Epidermal melanocyte (primary cell): ENCODE data around the gene WSCD1.
A peak's percentile ranks its signal among the peaks of the same experiment; 100 is the strongest.

Source experiments
- DNase-seq: peaks from one replicate; pipeline ENCODE4 v3.0.0; 2011; ENCODE audit warnings: low spot score; ENCODE audit not compliant: insufficient read length

WSCD1 gene

GRCh38 chr17:6059406-6059805 is 10.8 kb upstream of the WSCD1 start:
- DNase-seq: no peak

GRCh38 chr17:6061290-6061689 is 8.9 kb upstream of the WSCD1 start:
- DNase-seq: peak; percentile 56

DNA sequence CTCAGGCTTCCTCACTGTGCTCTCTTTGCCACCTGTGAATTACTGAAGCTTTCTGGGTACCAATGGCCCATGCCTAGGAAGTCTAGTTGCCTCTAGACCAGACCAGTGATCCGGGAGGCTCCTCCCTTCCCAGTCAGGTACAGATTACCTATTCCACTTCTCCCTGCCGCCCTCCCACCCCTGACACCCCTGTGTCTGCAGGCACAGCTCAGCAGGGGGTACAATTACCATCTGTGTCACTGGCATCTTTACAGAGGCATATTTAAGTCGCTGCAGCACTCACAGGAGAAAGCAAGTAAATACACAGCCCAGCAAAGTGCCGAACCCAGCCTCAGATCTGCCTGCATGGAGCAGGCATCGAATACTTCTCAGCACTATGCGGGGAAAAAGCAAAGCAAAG is 5.3 kb upstream of the WSCD1 start:
- DNase-seq: no peak

DNA sequence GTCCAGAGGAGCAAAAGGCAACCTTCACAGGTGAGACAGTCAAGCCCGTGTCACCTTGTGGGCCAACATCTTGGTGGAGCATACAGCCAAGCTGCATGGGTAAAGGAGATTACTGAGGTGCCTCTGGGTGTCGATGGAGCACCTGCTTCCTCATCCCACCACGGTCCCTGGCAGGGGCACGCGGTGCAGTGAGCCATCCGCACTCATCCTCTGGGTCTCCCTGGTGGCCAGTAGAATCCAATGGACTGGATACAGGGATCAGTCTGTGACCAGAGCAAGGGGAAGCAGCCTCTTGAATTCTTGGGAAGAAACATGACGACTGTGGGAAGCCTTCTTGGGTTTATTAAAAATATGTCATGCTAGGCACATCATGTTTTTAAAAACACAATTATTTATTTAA is 4.8 kb upstream of the WSCD1 start:
- no peak for DNase-seq

DNA sequence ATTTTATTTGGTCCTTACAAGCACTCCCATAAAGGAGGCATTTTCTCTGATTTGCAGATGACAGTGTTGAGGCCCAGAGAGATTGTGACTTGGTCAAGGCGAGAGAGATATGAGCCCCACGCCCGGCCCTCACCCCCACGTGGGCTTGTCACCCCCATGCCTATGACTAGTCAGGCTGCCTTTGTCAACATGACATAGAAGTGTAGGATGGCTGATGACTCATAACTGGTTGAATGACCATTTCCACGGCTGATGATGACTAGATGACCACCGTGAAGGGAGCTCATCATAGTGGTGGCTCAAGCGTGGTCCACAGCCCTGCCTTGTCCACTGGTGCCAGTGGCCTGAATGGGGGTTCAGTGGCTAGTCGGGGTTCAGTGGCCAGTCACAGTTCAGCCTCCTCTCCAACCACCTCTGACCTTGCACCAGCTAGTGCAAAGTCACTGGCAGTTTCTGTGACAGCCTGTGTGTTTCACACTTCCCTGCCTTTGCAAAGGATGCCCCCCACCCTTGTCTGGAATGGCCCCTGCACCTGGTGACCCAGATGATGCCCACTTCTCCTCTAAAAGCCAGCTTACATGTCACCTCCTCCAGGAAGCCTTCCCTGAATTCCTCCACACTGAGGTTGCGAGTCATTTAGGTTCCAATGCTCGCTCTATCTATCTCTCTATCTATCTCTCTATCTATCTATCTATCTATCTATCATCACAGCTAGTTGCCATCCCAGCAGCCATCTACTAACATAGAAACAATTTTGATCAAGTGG is 3.8 kb upstream of the WSCD1 start:
- DNase-seq: no peak

DNA sequence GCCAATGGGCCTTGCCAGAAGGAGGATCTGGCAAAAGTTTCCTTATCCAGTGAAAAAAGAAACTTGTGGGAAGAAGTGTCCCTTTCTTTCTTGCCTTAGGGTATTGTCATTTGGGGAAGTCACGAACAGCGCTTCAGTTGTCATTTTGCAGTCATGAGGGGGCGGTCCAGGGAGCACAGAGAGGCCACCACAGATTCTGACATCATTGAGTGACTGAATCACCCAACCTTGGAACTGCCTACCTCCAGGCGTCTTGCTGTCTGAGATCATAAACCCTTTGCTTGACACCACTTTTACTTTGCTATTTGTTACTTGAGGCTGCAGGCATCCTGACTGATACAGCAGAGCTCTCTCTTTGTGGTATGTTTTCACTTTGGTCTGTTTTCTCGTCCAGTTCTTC is 3.1 kb upstream of the WSCD1 start:
- DNase-seq: no peak

DNA sequence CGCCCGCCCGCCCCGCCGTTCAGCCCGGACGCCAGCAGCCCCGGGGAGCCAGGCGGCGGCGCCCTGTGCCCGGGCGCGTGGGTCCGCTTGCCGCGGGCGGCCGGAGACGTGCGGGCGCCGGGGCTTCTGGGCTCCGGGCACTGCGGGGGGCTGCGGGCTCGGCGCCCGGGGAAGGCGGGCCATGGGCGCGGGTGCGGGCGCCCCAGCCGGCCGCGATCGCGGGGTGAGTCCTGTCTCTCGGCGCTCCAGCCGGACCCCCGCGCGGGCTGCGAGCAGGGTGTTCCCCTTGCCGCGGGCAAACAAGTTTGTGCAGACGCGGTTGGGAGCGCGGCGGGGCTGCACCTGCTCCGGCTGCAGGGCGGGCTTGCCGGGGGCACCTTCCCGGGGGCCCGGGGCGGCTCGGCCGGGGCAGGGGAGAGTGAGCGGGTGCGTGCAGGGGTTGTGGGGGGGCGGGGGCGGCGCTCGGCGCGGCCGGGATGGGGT is 292 bp downstream of the WSCD1 start:
- no peak for DNase-seq

DNA sequence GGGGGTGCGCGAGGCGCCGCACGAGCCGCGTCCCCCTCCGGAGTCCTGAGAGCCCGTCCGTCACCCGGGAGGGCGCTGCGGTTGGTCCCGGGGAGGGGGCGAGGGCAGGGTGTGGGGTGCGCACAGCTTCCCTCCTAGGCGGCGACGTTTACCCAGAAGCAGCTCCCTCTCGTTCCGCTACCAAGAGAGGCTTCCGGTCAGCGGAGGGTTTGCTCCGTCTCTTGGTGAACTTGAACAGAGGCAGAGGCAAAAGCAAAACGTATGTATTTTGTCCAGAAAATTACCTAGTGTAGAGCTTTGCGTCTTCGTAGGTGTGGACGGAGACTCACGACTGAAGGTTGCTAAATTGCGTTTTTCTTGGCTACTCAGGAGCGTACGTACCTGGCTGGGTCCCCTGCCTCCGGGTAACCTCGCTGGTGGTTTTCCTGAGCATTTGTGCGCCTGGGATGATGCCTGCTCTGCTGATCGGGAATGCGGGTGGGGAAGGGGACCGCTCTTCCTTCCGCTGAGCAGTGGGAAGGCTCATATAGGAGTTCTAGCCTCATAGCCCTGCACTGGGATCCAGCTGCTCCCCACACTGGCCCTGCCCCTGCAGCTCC is 833 bp downstream of the WSCD1 start:
- no peak for DNase-seq

GRCh38 chr17:6071528-6072065 is 1.4 kb downstream of the WSCD1 start:
- DNase-seq: no peak

DNA sequence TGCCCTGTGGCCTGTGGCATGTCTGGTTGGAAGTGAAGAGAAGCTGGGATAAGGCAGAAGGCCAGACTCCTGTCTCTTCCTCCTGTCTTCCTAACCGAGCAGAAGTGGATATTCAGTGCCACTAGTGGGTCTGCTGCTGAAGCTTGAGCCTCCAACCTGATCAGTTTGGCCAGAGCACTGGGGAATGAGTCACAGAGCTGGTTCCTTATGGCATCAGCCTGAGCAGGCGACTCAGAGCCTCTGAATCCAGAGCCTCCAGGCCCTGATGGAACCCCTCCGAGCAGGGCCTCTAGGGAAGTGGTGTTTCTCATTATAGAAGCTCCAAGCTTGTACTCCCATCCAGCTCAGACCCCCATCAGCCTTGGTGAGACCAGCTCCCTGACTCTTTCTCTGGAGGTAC is 2.0 kb downstream of the WSCD1 start:
- no peak for DNase-seq

DNA sequence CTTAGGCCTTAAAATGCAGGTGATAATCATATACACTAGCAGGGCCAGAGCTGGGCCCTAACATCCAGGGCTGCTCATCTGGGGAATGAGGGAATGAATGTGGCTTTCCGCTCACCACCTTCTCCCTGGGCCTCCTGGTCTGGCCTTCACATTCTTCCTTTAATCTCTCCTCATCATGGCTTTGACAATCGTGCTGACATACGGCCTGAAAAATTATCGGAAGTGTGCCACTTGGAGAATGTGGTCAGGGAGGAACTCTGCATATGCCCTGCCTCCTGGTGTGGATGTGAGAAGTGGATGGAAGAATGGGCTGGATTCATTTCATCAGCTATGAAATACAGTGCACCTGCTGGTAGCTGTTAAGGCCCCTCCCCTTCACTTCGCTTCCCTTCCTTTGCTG is 2.4 kb downstream of the WSCD1 start:
- DNase-seq: no peak

DNA sequence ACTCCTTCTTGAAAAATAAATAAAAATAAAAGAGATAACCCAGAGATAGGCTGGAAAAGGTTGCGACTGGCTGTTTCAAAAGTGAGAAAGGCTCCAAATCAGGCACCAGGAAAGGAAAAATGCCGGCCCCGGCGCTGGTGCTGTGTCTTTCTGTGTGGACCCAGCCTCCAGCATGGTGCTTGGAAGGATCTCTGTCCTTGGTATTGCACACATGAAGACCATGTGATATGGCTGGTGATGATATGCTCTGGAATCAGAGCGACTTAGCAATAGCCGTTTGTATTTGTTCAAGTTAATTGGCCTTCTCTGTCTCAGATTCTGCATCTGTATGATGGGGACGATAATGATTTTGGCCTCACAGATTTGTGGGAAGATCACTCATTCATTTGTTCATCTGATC is 3.4 kb downstream of the WSCD1 start:
- DNase-seq: no peak

- no peak for DNase-seq
Observed at GRCh38 chr17:6075050-6075449, 4.9 kb downstream of the WSCD1 start.

DNA sequence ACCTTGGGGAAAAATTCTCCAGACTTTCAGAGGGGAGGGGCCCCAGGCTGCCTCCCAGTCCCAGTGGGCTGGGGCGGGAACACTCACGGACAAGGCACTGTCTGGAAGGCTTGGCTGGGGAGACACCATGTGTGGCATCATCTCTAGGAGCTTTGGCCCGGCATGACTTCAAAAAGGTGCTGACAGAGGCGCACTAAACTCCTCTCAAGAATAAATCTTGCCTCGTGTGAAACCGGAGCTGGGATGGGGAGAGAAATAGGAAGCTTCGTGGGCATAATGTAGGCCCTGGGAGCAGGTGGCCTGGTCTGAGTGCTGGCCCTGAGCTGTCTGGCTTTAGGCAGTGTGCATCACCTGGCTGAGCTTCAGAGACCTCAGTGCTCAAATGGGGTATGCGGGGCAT is 5.7 kb downstream of the WSCD1 start:
- no peak for DNase-seq

GRCh38 chr17:6077752-6078151 is 7.6 kb downstream of the WSCD1 start:
- no peak for DNase-seq

DNA sequence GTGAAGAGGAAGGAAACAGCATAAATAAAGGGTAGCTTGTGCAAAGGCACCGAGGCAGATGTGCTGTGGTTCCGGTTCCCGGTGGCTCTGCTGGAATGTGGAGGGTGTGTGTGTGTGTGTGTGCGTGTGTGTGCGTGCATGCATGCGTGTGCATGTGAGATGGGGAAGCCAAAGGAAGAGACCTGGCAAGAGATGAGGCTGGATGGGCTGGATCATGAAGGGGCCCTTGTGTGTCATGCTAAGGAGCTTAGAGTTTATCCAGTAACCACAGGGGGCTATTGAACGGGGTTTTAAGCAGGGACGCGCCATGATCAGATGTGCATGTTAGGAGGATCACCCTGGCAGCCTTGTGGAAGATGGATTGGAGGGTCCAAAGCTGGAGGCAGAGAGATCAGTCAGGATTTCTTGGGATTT is 8.3 kb downstream of the WSCD1 start:
- DNase-seq: no peak

DNA sequence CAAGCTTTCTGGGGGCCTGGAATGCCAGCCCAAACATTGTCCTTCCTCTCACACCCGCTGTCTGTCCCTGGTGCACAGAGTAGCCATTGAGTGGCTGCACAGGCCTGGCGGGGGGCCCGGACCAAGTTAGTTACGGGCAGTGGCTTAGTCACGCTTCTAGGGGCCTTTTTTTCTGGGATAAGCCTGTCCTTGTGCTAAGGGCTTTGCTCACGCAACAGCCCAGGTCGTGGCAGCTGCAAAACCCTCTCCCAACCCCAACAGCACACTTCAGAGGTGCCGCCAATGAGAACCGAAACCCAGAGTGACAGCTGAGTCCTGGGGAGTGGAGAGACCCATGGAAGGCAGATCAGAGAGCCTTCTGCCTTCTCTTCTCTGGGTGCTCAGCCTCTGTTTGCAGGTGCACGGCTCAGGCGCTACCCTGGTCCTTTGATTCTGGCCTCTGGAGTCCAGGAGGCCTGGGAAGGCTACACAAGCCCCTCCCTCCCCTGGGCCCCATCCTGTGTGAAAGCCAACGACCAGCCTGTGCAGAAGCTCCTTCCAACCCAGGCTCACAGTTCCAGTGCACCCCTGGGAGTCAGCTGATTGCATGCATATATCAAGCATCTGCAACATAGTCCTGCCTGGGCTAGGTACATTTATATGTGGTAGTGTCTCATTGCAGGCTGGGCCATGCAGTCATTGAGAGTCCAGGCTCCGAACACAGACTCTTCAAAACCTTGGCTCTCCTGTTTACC is 9.1 kb downstream of the WSCD1 start:
- DNase-seq: peak; percentile 69

GRCh38 chr17:6079960-6080359 is 9.8 kb downstream of the WSCD1 start:
- no peak for DNase-seq

DNA sequence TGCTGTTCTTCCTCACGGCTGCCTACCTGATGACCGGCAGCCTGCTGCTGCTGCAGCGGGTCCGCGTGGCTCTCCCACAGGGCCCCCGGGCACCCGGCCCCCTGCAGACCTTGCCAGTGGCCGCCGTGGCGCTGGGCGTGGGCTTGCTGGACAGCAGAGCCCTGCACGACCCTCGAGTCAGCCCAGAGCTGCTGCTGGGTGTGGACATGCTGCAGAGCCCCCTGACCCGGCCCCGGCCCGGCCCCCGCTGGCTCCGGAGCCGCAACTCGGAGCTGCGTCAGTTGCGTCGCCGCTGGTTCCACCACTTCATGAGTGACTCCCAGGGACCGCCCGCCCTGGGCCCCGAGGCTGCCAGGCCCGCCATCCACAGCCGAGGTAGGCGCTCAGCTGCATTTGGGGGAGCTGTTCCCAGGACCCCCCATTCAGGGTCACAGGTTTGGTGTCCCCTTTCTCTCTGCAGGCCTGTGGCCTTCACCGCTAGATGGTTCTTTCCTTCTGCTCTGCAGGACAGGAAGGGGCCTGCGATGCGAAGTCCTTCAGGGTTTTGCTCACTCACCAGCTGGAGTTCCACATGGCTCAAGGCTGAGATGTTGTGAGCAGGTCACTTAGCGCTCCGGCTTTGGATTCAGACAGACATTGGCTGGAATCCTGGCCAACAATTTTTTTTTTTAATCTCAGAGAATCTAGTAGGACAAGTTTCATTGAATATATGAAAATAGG is 10.7 kb downstream of the WSCD1 start:
- DNase-seq: no peak

DNA sequence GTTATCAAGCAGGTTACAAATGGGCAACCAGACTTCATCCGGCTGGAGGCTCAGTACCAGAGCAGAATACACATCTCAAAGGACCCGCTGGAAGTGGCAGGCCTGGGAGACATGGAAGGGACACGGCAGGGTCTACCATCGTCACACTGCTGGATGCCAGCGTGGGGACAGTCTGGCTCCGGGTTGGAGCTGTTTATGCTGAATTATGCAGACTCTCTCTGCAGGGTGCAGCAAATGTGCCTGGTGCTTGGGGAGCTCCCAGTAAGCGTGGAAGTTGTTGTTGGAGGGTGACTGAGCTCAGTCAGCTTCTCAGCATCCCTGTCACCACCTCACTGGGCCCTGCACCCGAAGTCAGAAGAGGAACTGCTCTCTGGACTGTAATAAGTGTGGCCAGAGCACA is 12.2 kb downstream of the WSCD1 start:
- no peak for DNase-seq

- DNase-seq: no peak
Observed at GRCh38 chr17:6084311-6085161, 14.4 kb downstream of the WSCD1 start.
